ENCODE measurements around the gene ADCYAP1R1.
"Not testable (repeated sequence)": the region's sequence is repeated elsewhere in the genome, so short reads cannot be mapped to it uniquely, and the experiment has no call there.

Gene ADCYAP1R1

DNA sequence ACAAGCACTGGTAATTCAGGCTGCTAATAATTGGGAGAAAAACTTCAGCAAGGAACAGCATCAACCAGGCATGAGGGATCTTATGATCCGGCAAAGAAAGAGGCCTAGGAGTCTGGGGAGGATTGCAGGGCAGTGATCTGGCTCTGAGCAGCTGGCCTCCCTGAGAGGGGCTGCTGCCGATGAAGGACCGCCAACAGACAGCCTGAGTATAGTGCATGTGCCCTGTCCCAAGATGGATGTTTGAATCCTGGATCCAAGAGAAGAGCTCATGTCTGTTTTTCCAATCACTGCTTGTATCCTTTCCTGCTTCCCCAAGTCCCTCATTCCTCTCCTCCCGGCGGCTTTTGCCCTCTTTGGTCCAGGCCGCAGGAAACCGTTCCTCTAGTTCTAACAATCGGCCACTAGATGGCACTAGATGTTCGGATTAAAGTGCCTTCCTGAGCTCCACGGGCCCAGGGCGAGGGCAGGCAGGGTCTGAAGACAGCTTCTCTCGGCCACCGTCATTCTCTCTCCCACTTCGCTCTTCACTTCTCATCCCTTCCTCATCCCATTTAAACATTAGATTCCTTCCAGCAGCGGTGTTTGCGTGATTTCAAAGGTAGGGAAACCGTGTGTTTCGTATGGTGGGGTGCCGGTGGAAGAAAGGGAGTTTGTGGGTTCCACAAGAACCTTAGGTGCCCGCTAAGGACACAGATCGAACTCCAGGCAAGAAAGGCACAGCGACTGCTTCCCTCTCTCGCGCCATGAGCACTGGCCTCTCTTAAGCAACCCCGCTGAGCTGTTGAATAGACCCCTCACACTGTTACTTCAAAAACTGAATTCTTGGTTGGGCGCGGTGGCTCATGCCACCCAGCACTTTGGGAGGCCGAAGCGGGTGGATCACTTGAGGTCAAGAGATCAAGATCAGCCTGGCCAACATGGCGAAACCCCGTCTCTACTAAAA lies 82.4 kb downstream of the ADCYAP1R1 start:
- DNase-seq (peak; percentile 53), ATAC-seq (peak; percentile 72)

- ATAC-seq (no peak), DNase-seq (no peak)
These were observed 85.1 kb downstream of the ADCYAP1R1 start for GRCh38 chr7:31137234-31137633.

DNA sequence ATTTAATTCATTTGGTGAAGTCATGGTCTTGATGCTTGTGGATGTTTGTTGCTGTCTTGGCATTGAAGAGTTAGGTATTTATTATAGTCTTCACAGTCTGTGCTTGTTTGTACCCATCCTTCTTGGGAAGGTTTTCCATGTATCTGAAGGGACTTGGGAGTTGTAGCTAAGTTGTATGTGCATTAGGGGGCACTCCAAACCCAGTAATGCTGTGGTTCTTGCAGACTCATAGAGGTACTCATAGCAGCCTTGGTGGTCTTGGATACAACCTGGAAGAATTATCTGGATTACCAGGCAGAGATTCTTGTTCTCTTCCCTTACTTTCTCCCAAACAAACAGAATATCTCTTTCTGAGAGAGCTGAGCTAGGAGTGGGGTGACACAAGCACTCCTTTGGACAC lies 93.2 kb downstream of the ADCYAP1R1 start:
- no peak for DNase-seq

GRCh38 chr7:31146030-31146429 lies 93.9 kb downstream of the ADCYAP1R1 start:
- DNase-seq (no peak), ATAC-seq (no peak)

More for the DNA sequence above, 93.2 kb downstream of the ADCYAP1R1 start:
- no peak for ATAC-seq

DNA sequence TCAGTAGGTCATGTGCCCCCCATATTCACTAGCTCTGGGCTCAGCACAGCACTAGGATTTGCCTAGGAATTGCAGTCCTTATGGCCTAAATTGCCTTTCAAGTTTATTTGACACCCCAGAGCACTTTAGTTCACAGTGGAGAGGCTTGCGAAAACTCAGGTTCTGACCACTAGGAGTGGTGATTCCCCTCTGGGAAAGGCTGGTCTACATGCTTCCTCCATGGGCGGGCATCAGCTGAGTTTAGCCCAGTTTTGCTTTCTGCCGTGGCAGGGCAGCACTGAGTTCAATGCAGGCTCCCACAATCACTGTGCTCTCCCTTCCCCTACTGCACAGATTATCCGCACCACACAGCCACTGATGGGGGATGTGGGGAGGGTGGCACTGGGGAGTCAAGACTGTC lies 94.4 kb downstream of the ADCYAP1R1 start:
- no peak for DNase-seq
- ATAC-seq = no peak

DNA sequence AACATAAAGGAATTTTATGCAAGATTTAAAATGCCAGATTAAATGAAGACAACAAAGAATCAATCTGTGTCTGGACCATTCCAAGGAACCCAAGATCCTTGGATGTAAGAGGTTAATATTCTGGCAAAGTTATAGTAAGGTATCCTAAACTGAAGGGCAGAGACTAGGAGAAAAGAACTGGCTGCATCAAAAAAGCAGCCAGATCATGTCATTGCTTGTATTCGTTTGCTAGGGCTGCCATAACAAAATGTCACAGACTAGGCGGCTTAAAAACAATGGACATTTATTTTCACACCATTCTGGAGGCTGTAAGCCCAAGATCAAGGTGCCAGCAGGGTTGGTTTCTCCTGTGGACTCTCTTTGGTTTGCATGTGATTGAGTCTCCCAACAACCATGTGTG lies 99.7 kb downstream of the ADCYAP1R1 start:
- DNase-seq (no peak), ATAC-seq (no peak)

GRCh38 chr7:31153318-31153717 lies 101.2 kb downstream of the ADCYAP1R1 start:
- not testable (repeated sequence) for ATAC-seq, DNase-seq

DNA sequence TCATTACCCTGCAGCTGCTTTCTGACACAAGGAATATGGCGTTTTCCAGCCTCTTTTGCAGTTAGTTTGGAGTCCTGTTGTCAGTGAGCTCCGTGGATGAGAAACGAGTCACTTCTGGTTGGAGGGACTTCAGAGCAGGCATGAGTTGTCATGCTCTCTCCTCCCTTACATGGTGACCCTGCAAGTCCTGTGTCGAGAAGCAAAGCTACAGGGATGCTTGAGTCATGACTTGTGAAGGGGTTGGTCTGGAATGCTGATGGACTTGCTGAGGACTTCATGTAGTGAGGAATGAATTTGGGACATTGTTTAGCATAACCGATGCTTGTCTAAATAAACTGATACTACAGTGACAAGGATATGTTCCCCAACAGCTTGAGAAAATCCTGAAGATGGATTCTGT lies 108.8 kb downstream of the ADCYAP1R1 start:
- ATAC-seq (no peak), DNase-seq (no peak)

Measured in stimulated activated naive CD8-positive, alpha-beta T cell treated with anti-CD3 and anti-CD28 coated beads, Interleukin-15, Interleukin-2, amounts not matched to agents 100 U/mL and 50 U/mL, for 24 hours (primary cell).